HG02852 (cell line): ENCODE data around the gene GZMM.

ENCODE experiments used
- ATAC-seq: cut with Tn5 transposase; IDR thresholded peaks from one replicate; pipeline ENCODE4 v1.9.1; 2021; ENCODE audit warnings: mild to moderate bottlenecking, moderate library complexity; ENCODE audit not compliant: unreplicated experiment

GZMM gene

DNA sequence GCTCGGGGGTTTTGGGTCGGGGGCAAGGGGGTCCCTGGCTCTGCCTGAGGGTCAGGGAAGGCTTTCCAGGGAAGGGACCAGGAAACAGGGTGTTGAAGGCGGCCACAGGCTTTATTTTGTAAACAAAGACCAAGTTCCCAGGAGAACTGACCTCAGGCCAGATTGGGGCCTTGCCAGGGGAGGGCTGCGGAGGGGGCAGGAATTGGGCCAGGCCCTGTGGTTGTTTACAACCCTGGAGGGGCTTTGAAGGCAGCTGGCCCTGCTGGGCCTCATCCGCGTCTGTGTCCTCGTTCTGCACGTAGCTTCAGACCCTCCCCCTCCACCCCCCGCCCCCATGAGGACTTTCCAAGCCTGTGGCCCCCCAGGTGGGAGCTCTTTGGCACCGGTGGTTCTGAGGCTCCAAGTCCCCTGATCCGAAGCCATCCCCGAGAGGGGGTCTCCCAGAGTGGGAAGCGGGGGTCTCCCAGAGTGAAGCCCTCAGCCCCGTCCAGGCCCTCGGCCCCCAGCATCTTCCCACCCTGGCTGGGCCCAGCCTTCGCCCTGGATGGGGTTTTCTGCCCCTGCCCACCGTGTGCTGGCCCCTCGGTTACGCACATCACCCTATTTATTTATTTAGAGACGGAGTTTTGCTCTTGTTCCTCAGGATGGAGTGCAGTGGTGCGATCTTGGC is 15.1 kb downstream of the GZMM start:
- no peak for ATAC-seq

DNA sequence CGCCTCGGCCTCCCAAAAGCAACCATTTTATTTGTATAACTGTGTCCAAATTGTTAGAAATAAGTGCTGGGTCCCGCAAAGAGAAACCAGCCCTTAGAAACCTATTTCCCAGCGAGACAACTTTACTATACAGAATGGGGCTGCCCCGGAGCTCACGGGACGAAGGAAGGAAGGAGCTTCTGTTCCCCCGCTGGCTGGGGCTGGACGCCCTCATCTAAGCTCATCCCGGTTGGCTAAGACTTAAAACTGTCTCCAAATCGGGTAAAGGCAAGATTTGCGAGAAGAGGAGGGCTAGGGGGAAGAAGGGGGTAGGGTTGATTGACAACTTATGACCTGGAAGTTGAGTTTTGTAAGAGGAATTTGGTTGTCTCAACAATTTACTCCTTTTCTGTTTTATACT is 16.3 kb downstream of the GZMM start:
- ATAC-seq = no peak

DNA sequence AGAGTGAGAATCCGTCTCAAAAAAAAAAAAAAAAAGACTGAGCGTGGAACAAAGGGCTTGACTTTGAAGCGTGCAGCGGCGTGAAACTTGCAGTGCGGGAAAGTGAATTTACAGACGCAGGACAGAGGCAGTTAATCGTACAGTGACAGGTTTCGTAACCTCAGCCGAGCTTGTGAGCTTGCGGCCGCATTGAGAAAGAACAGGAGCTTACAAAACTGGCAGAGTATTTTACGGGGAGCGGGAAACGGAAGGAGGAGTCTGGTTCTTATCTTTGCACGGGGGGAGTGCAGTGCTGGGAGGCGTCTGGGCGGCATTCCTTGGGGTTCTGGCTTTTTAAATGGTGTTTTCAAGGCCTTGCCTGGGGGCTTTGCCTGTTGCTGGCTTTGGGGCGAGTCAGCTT is 22.6 kb downstream of the GZMM start:
- no peak for ATAC-seq

DNA sequence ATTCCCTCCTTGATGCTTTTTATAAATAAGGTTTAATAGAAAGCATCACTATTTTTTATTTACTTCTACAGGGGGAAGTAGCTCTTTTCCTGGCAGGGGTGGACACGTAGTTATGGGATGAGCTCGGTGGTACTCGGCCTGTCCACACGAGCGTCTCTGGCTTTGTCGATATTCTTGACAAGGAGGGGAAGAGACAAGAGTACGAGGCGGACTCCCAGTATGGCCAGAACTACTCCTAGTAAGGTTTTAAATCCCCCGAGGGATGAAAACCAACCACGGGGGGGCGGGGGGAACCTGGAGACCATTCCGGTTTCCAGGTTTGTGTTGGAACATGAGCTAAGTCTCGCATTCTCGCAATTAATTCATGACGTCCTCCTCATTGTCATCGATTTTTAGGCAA is 23.0 kb downstream of the GZMM start:
- no peak for ATAC-seq

DNA sequence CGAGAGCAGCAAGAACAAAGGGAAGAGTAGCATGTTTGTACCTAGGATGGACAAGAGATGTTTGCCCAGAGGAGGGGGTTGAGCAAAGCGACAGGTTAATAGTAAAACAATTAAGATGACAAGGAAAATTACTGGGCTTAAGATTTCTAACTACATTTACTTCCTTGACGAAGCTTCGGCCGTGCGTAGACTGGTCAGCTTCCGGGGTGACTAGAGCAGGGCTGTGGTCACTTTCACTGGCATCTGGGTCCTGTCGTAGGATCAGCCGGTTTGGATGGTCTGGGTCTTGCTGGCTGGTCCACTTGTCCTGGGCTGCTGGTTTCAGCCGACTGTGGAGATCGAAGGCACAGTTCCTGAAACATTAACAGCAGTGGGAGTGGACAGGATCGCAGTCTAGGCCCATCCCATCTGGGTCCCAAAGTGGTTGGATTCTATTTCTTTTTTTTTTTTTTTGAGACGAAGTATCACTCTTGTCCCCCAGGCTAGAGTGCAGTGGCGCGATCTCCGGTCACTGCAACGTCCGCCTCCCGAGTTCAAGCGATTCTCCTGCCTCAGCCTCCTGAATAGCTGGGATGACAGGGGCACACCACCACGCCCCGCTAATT is 23.5 kb downstream of the GZMM start:
- no peak for ATAC-seq

DNA sequence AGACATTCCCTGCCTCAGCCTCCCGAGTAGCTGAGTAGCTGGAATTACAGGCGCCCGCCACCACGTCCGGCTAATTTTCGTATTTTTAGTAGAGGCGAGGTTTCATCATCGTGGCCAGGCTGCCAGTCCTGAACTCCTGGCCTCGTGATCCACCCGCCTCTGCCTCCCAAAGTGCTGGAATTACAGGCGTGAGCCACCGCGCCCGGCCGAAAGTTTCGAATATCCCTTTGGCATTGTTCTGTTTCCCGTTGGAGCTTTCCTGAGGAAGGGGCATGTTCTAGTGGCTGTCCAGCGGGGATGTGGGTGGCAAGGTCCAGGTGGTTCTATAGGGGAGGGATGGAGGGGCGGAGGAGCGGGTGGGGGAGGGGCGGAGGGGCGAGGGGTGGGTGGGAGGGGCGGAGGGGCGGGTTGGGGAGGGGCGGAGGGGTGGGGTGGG is 26.4 kb downstream of the GZMM start:
- no peak for ATAC-seq

DNA sequence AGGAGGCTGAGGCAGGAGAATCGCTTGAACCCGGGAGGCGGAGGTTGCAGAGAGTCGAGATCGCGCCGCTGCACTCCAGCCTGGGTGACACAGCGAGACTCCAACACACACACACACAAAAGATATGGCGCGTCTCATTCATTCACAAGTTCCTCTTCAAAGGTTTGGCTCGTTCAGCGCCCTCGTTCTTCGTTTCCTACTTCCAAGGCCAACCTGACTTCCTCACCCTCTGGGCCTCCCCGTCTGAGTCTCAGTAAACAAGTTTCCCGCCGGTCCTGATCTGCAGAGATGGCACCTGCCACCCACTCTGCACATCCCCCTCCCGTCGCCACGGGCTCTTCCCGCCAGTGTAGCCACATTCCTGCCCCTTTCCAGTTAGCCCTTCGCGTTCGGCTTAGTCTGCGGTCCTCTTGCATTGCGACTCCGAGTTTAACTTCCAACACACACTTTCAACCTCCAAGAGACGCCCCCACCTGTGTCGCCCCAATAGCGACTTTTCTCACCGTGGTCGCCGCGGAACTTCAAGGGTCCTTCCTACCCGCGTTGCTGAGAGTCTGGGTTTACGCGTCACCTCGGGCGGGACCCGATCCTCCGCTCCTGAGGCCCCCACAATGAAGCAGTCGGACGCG is 27.2 kb downstream of the GZMM start:
- ATAC-seq = no peak

DNA sequence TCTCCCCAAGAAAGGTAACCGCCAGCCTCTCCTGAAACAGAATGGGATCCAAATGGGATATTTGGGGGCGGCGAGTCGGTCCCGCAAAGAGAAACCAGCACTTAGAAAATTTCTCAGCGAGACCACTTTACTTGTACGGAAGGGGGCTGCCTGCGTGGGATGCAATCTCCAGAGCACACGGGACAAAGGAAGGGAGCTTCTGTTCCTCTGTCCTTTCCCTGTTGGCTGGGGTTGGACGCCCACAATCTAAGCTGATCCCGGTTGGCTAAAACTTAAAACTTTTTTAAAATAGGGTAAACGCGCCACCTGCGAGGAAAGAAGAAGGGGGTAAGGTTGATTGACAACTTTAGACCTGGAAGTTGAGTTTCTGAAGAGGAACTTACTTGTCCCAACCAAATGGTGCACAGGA is 27.7 kb downstream of the GZMM start:
- no peak for ATAC-seq

DNA sequence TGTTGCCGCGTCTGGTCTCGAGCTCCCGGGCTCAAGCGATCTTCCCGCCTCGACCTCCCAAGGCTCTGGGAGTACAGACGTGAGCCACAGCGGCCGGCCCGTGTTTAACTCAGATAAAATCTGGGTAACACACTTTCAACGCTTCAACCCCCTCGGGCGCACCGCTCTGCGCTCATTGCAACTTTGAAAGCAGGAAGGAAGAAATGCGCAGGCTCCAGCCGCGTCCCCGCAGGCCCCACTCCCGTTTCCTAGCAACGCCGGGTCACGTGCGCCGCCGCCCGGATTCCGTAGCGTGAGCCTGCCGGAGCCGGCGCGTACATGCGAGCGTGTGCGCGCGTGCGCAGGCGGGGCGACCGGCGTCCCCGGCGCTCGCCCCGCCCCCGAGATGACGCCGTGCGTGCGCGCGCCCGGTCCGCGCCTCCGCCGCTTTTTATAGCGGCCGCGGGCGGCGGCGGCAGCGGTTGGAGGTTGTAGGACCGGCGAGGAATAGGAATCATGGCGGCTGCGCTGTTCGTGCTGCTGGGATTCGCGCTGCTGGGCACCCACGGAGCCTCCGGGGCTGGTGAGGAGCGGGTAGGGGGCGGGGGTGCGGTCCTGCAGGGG is 28.4 kb downstream of the GZMM start, which contains the start of gene BSG:
TSS of gene BSG (plus strand) at position 457 of the 603 bp plus-strand sequence. CDS start at position 496, 39 bp downstream.
- peak; percentile 63 for ATAC-seq

DNA sequence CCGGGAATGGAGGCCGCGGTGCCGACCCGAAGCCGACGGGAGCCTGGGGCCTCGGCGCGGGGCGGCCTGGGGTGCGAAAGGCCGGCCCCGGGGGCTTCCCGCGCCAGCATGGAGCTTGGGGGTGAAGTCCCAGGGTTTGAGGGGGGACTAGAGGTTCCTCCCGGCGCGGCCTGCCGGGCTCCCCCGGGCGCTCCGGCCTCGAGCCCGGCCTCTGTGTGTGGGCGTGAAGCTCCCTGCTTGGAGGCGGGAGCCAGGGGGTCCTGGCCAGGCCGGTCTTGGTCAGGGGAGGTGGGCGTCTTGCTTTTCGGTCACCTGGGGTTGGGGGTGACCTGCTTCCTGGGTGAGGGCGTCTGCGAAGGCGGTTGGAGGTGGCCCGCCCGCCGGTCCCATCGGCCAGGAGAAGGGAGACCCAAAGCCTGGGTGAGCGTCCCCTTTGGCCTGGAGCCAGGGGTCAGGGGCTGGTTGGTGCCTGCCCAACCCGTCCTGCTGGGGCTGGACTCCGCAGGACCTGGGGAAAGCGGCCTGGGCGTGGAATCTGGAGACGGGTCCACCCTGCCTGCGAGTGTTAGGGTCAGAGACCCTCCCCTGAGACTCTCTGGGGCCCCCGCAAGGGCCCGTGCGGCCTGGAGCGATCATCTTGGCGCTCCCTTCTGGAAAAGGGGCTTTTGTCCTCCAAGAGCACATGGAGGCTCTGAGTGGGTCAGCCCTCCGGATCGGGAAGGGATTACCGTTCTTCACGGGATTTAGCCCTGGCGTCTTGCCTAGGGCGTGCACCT is 29.1 kb downstream of the GZMM start:
- ATAC-seq = peak; percentile 28

DNA sequence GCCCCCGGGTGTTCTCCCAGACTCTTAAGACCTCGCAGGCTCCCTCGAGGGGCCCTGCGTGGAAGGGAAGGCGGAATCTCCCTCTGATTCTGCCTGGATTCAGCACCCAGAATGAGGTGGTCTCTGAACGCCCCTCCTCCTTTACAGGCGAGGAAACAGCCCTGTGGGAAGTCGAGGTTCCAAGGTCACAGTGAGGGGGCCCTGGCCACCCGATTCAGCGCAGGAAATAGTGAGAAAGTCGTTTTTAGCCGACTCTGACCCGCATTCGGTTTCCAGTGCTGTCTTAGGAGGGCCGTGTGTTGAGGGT is 29.6 kb downstream of the GZMM start:
- ATAC-seq = peak; percentile 1

DNA sequence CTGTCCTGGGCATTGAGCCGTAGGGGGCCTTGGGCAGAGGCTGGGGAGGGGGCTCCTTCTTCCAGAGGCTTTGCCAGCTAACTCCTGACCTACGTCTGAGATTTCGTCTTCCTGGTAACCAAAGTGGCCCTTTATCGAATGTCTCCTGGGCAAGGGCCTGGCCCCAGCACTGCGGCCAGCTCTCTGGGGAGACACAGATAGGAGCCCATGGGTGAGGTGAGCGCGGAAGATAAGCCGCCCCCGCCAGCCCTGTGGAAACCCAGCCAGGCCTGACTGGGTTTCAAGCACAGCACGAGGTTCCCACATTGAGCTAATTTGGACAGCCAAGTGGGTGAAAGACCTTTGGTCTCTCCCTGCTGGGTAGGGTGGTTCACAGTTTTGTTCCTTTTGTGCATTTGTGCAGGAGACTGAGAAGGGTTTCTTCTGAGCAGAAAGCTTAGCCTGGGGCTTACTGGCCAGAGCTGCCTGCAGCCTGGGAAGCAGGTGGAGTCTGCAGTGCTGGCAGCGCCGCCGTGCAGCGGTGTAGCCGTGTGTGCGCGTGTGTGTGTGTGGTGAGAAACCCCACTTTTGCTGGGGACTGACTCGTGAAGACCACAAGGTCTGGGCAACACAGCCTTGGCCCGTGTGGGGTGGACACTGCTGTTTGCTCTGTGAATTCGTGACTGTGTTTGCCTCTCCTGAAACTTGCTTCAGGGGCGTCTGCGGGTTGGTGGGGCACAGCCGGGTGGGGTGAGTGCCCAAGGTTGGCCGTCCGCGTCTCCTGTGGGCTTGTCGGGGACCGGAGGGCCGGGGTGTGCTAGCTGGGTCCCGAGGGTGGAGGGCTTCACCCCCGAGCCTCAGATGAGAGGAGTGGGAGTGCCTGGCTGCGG is 31.0 kb downstream of the GZMM start:
- no peak for ATAC-seq

DNA sequence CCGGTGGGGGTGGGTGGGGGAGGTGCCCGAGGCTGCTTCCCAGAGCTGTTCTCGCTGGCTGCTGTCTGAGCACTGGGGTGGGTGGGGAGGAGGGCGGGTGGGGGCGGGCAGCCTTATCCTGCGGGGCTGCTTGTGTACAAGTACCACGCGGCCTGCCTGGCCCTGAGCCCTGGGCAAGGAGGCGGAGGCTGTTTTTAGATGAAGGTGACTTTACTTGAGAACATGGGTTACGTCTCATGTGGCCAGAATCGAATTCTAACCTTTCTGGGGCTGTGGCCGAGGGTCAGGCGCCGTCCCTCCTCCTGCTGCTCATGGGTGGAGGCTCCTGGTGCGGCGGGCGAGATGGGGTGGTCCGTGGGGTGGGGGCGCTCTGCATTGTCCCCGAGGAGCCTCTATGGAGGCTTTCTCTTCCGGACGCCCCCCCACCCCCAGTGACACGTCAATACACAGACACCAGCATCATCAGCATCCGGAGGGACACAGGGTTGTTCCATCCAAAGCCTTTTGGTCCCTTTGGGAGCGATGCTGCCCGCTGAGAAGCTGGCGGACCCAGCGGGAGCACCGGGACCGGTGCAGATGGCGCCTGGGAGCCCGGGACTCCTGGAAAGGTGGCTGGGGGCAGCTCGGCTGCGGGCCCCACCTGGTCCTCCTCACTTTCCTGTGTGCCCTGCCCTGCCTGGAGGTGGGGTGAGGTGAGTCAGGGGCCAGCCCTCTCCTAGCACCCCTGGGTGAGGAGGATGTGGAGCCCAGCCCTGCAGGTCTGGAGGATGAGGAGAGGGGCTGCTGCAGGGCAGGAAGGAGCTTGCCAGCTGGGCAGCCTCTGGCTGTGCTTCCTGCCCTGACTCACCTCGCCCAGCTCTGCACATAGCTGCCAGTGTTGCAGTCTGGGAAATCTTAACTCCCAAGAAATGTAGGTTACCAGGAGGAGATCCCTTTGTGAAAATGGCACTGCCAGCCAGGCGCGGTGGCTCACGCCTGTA is 32.0 kb downstream of the GZMM start:
- ATAC-seq = no peak

DNA sequence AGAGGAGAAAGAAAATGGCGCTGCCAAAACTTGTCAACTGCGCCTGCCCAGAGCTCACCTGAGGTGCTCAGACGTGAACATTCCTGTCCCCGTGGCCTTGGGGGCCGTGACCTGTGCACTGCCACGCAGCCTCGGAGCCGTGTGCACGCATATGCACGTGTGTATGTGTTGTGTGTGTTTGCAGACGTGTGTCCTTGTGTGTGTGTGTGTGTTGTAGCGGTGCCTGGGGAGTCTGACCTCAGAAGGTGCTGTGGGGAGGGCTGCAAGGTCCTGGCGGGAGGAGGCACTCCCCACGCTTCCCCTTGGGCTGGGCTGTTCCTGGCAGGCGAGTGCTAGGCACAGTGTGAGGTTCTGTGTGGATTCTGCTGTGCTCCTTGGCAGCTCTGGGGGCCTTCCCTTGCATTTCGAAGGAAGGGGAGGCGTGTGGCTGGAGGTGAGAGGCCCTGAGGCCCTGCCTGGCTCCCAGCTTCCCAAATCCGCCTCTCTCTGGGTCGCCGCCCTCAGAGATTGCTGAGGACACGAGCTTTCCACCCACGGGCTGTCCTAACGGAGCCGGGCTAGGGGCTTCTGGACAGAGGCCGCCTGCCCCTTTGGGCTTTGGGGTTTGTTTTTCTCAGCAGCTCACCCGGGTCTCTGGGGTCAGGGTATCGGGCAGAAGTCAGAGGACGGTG is 33.0 kb downstream of the GZMM start:
- no peak for ATAC-seq

DNA sequence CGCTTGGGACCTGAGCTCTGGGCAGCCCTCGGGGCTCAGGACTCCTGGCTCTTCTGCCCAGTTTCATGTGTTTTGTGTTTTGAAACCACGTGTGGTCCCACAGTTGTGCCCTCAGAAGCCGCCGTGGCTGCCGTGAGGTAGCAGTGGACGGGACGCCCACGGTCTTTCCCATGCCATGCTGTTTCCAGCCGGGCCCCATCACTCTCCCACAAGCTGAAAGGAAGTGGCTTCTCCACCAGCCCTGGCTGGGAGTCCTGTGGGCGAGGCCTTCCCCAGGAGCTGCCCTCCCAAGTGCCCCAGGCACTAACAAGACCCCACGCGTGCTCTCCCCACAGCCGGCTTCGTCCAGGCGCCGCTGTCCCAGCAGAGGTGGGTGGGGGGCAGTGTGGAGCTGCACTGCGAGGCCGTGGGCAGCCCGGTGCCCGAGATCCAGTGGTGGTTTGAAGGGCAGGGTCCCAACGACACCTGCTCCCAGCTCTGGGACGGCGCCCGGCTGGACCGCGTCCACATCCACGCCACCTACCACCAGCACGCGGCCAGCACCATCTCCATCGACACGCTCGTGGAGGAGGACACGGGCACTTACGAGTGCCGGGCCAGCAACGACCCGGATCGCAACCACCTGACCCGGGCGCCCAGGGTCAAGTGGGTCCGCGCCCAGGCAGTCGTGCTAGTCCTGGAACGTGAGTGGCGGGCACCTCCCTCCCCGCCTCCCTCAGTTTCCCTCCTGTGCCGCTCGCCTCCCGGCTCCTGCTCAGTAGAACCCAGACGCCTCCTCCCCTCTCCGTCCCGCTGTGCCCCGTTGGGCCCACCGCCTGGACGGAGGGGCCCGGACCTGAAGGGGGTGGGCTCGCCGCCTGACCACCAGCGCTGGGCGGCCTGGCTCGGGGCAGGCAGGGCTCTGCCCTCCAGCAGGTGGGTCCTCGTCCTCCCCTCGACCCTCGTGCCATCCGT is 33.9 kb downstream of the GZMM start:
- no peak for ATAC-seq

DNA sequence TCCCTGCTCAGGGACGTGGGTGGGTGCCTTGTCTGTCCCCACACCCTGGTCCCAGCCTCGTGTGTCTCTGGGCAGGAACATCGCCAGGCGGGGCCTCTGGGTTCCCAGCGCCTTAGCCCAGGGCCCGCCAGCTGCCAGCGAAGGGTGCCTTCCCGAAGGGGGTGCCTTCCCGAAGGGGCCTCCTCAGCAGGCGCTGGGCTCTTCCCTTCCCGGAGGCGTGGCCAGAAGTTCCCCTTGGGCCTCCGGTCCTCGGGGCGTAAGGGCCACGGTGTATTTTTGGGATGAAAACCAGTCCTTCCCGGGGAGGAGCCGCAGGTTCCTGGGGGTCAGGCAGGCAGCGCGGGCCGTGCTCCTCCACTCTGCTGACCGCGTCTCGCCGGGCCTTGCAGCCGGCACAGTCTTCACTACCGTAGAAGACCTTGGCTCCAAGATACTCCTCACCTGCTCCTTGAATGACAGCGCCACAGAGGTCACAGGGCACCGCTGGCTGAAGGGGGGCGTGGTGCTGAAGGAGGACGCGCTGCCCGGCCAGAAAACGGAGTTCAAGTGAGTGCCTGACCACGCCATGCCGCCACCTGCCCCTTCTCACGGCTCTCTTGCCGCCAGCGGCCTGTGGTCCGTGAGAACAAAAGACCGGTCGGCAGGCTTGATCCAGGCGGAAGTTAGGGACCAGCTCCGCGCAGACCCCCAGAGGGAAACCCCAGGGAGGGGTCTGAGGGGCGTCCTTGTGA is 35.4 kb downstream of the GZMM start:
- ATAC-seq = no peak

DNA sequence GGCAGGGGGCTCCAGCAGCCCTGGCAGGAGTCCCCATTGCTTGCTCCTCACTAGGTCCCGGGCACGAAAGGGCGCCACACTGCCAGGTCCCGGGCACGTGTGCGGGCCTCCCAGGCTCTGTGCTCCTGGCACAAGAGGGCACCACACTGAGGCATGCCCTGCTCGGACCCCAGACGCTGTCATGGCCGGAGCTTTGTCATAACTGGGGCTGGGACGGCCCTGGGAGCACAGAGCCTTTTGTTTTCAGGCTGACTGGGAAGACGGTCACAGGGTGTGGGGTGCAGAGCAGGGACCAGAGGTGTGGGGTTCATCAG is 35.9 kb downstream of the GZMM start:
- ATAC-seq = no peak
